ENCODE measurements around the gene IRX5.

DNA sequence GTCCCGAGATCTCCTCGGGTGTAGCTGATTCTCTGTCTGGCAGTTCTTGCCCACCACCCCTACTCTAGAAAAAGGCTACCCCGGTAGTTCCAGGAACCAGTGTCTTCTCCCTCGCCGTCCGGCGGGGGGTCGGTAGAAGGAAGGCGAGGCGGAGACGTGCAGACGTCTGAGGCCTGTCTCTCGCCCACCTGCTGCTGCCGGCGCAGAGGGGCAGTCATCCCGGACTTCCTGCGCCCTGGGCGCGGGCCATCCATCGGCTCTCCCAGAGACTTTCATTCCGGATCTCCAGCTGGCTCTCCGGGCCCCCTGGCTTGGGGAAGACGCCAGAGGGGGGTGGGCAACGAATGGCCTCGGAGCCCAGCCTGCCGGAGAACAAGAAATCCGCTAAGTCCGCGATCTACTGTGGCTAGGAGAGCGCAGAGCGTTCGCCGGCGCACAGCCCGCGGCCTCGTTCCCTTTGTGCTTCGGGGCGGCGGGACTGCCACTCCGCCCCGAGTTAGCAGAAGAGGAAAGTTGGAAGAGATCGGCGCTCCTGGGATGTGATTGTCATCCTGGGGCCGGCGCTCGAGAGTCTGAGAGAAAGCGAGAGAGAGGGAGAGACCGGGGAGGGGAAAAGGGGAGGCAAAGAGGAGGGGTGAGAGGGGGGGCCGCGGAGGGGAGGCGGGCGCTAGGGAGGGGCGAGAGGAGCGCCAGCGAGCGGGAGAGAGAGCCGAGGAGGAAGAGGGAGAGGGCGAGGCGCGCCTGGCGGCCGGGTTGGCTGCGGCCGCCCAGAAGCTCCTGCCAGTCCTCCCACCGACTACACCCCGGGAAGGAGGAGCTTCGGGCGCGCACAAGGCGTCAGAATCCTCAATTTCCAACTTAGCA is at the start of gene IRX5:
- TF ChIP-seq, protein P1, sequence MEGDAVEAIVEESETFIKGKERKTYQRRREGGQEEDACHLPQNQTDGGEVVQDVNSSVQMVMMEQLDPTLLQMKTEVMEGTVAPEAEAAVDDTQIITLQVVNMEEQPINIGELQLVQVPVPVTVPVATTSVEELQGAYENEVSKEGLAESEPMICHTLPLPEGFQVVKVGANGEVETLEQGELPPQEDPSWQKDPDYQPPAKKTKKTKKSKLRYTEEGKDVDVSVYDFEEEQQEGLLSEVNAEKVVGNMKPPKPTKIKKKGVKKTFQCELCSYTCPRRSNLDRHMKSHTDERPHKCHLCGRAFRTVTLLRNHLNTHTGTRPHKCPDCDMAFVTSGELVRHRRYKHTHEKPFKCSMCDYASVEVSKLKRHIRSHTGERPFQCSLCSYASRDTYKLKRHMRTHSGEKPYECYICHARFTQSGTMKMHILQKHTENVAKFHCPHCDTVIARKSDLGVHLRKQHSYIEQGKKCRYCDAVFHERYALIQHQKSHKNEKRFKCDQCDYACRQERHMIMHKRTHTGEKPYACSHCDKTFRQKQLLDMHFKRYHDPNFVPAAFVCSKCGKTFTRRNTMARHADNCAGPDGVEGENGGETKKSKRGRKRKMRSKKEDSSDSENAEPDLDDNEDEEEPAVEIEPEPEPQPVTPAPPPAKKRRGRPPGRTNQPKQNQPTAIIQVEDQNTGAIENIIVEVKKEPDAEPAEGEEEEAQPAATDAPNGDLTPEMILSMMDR (IDR thresholded peaks at IDR 0.05; ENCODE audit: low read depth, low read length, poor library complexity, severe bottlenecking) = no peak
- no peak for TF ChIP-seq EZH2phosphoT487 (IDR thresholded peaks at IDR 0.05; ENCODE audit: borderline replicate concordance, low read length)
